Measurements from ENCODE around the gene PLEKHA8. TPM values are rescaled to one million over a fixed set of nuclear protein-coding genes. Genes with fewer than 3 reads are reported as not detected.

PLEKHA8 gene
- total RNA-seq, 1 experiment from 2014 or later, result 12.0 TPM

GRCh38 chr7:30032310-30033125 lies 4.3 kb downstream of the PLEKHA8 start:
- POLR2A ChIA-PET, result interaction anchor here (0.6 kb wide), 1 partner anchor 926 kb away, joined by 3 read pairs; no protein-coding TSS in a partner anchor
- H3K9me3 Mint-ChIP-seq (ENCODE audit: unreplicated experiment), result no peaks in the 10 kb centered on the region
- no peak for TF ChIP-seq CTCF (IDR thresholded peaks at IDR 0.05; ENCODE audit: unreplicated experiment)
- no peaks in the 10 kb centered on the region for H3K27me3 Mint-ChIP-seq (ENCODE audit: insufficient read depth, unreplicated experiment)
- BruUV-seq (replicated peaks), result no TSS peak
- intact Hi-C loops (cut with micrococcal nuclease), result no loop called here
- H3K4me3 Mint-ChIP-seq (ENCODE audit: unreplicated experiment), result no peak overlapping the region
- peaks cover 7% of the 10 kb centered on the region for H3K36me3 Mint-ChIP-seq (ENCODE audit: insufficient read depth, unreplicated experiment)
- no peak overlapping the region for H3K27ac Mint-ChIP-seq (ENCODE audit: low read depth, unreplicated experiment)
- DNase-seq (ENCODE audit: unreplicated experiment), result no peak
- peaks cover 4% of the 10 kb centered on the region for H3K4me1 Mint-ChIP-seq (ENCODE audit: insufficient read depth, unreplicated experiment)
- CTCF ChIA-PET, result no interaction called here

- Mint-ChIP-seq H3K4me1 (ENCODE audit: insufficient read depth, unreplicated experiment) (no peaks in the 10 kb centered on the region), H3K9me3 (ENCODE audit: unreplicated experiment) (no peaks in the 10 kb centered on the region), H3K36me3 (ENCODE audit: insufficient read depth, unreplicated experiment) (peaks cover 7% of the 10 kb centered on the region), H3K27me3 (ENCODE audit: insufficient read depth, unreplicated experiment) (no peaks in the 10 kb centered on the region), H3K4me3 (ENCODE audit: unreplicated experiment) (no peak overlapping the region), H3K27ac (ENCODE audit: low read depth, unreplicated experiment) (no peak overlapping the region)
- no TSS peak for BruUV-seq (replicated peaks)
- ChIA-PET POLR2A (no interaction called here), CTCF (no interaction called here)
- no peak for TF ChIP-seq CTCF (IDR thresholded peaks at IDR 0.05; ENCODE audit: unreplicated experiment)
- intact Hi-C loops (cut with micrococcal nuclease), result no loop called here
- no peak for DNase-seq (ENCODE audit: unreplicated experiment)
Measured at GRCh38 chr7:30034501-30034900, 6.3 kb downstream of the PLEKHA8 start.

GRCh38 chr7:30036220-30036619 lies 8.0 kb downstream of the PLEKHA8 start:
- POLR2A ChIA-PET, result interaction anchor here (1.0 to 1.6 kb wide), 2 partner anchors 10 to 27 kb away, joined by 3 to 4 read pairs; partner anchors contain the start of gene FKBP14
- intact Hi-C loops (cut with micrococcal nuclease), result no loop called here
- no peaks in the 10 kb centered on the region for H3K27me3 Mint-ChIP-seq (ENCODE audit: insufficient read depth, unreplicated experiment)
- no peak for TF ChIP-seq CTCF (IDR thresholded peaks at IDR 0.05; ENCODE audit: unreplicated experiment)
- peaks cover 7% of the 10 kb centered on the region for H3K36me3 Mint-ChIP-seq (ENCODE audit: insufficient read depth, unreplicated experiment)
- DNase-seq (ENCODE audit: unreplicated experiment), result no peak
- no peak overlapping the region for H3K27ac Mint-ChIP-seq (ENCODE audit: low read depth, unreplicated experiment)
- no TSS peak for BruUV-seq (replicated peaks)
- no peaks in the 10 kb centered on the region for H3K9me3 Mint-ChIP-seq (ENCODE audit: unreplicated experiment)
- CTCF ChIA-PET, result no interaction called here
- no peak overlapping the region for H3K4me3 Mint-ChIP-seq (ENCODE audit: unreplicated experiment)
- H3K4me1 Mint-ChIP-seq (ENCODE audit: insufficient read depth, unreplicated experiment), result no peaks in the 10 kb centered on the region

- H3K9me3 Mint-ChIP-seq (ENCODE audit: unreplicated experiment), result no peaks in the 10 kb centered on the region
- no TSS peak for BruUV-seq (replicated peaks)
- intact Hi-C loops (cut with micrococcal nuclease), result no loop called here
- H3K4me3 Mint-ChIP-seq (ENCODE audit: unreplicated experiment), result no peak overlapping the region
- H3K4me1 Mint-ChIP-seq (ENCODE audit: insufficient read depth, unreplicated experiment), result no peaks in the 10 kb centered on the region
- TF ChIP-seq CTCF (IDR thresholded peaks at IDR 0.05; ENCODE audit: unreplicated experiment), result no peak
- no peak overlapping the region for H3K27ac Mint-ChIP-seq (ENCODE audit: low read depth, unreplicated experiment)
- ChIA-PET POLR2A (interaction anchor here (1.4 to 3.4 kb wide), 2 partner anchors 9 to 12 kb away, joined by 3 to 15 read pairs; partner anchors contain the start of genes FKBP14 and PLEKHA8), CTCF (no interaction called here)
- H3K27me3 Mint-ChIP-seq (ENCODE audit: insufficient read depth, unreplicated experiment), result no peaks in the 10 kb centered on the region
- no peak for DNase-seq (ENCODE audit: unreplicated experiment)
- H3K36me3 Mint-ChIP-seq (ENCODE audit: insufficient read depth, unreplicated experiment), result peaks cover 7% of the 10 kb centered on the region
Measured at GRCh38 chr7:30038196-30038980, 10.2 kb downstream of the PLEKHA8 start.
